Right lung (tissue), 5 donors: ENCODE measurements around the gene RELT. TPM values are rescaled to one million over a fixed set of nuclear protein-coding genes. Genes with fewer than 3 reads are reported as not detected.

Experiments
- DNase-seq, 2 donors: peaks; one replicate each; pipeline ENCODE4 v3.0.0-alpha.2; 2013
- polyA plus RNA-seq, 5 donors: library from polyadenylated mRNA; unstranded; fragments of 120-200 nt; gene quantifications; one replicate each; pipeline versions ENCODE4 v1.2.1 to v1.2.3, GENCODE V29; 2013; ENCODE audit warnings: inconsistent platforms in 1 of 5, low replicate concordance in 1 of 5; ENCODE audit not compliant: insufficient read length in 5 of 5, insufficient read depth in 1 of 5

RELT gene
- polyA plus RNA-seq, 5 donors: 2.9 to 4.8 (median 3.4) TPM

DNA sequence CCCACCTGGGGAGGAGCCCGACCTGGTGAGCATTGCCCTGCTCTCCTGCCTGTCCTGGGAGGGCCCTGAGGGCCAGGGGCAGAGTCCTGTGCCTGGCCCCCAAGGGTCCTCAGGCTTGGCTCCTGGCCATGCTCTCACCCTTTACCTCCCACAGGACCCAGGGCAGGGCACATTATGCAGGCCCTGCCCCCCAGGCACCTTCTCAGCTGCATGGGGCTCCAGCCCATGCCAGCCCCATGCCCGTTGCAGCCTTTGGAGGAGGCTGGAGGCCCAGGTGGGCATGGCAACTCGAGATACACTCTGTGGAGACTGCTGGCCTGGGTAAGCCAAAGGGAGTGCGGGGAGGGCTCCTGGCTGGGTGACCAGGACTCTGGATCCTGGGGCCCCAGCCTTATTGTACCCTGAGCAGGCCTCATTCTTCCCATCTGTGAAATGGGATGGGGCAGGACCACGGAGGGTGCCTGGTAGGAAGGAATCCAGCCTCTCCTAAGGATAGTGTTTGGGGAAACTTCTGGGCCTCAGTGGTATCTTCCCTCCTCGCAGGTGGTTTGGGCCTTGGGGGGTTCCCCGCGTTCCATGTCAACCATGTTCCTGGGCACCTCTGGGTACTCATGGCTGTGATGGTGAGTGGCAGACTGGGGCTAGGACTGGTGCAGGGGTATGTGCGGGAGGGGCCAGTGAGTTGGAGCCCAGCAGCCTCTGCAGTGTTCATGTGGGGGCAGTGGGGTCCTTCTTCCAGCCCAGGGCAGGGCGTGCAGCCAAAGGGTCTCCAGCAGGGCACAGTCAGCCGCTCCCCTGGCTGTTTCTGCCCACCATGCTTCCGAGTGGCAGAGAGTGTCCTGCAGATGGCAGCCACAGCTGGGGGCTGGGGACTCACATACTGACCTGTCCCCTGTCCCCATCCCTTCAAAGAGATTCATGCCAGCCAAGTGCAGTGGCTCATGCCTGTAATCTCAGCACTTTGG is 14.7 kb downstream of the RELT start:
- DNase-seq: no peak

DNA sequence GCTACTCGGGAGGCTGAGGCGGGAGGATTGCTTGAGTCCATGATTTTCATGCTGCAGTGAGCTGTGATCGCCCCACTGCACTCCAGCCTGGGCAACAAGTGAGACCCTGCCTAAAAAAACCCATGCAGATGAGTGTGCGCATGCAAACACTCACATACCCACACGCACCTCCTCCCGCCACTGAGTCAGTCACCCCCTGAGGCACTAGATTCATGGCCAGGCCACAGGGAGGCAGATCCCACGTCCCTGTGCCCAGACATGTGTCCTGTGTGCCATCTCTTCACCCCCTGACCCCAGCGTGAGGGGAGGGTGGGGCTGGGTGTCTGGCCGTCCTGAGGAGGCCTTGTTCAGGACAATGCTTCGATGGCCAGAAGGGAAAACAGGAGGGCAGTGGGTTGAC is 15.5 kb downstream of the RELT start:
- no peak for DNase-seq

DNA sequence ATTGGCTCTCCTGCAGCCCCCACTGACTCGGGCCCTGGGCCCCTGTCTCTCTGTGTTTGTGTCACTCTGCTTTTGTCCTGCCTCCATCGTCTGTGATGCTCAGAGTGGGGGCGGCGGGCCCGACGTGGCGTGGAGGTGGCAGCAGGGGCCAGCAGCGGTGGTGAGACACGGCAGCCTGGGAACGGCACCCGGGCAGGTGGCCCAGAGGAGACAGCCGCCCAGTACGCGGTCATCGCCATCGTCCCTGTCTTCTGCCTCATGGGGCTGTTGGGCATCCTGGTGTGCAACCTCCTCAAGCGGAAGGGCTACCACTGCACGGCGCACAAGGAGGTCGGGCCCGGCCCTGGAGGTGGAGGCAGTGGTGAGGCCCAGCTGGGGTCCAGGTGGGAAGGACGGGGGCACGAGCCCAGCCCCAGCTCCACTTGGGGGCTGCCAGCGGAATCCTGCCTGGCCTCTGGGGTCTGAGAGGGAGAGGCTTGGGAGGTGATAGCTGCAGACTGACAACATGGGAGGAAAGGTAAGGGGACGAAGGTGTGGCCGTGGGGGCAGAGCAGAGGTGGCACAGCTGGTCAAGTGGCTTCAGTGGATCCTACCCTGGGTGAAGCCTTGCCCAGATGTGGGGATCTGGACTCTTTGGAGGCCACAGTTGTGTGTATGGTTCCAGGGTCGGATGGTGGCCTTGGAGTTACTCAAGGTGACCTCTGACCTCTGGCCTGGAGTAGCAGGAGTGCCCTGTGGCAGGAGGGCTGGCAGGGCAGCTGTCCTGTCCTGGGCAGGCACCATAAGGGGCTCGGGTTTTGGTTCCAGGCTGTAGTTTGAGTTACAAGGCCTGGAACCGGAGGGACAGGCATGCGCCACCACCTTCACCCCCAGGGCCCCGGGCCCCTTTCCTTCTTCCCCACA is 16.2 kb downstream of the RELT start:
- no peak for DNase-seq

DNA sequence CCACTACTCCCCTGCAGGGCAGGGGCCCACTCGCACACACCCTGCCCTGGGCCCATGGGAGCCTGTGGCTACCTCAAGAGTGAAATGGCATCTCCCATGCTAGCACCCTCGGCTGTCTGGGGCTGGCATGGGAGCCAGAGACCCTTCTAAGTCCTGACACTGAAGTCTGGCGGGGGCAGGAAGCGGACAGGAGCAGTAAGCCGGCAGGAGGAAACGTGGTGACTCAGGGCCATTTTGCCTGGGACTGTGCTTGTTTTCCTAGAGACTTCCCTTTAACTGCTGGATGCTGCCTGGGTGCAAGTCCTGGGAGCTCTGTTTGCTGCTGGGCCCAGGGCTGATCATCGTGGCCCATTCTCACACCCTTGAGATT is 16.8 kb downstream of the RELT start:
- no peak for DNase-seq

DNA sequence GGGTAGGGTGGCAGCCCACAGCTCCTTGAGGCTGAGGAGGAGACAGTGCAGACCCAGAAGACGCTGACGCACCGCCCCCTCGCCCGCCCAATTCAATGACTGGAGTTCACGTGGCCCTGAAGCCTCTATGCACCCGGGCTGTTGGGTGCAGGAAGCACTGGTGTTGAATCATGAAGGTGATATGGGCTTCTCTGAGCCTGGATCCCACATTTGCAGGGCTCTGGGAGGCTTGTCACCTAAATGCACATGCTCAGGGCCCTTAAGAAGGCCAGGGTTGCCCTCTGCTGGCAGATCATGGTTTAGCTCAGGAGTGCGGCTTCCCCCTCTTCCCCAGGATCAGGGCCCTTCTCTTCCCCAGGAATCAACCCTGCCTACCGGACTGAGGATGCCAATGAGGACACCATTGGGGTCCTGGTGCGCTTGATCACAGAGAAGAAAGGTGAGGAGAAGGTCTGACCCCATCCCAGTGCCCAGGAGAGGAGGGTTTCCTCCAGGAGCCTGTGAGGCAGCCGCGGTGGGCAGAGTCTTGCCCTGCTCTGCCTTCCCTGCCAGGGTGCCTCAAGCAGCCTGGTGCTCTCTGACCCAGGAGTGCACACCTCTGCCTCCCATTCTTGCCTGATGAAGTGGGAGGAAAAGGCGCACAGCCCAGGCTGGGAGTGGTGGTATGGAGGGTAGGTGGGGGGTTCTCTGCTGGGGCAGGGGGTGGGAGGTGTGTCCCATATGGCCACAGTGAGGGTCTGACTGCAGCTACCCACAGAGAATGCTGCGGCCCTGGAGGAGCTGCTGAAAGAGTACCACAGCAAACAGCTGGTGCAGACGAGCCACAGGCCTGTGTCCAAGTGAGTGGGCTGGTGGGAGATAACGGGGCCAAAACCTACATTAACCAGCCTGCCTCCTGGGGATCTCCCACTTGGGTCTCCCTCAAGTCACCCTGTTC is 17.5 kb downstream of the RELT start:
- peak; percentile 47 to 62 for DNase-seq

DNA sequence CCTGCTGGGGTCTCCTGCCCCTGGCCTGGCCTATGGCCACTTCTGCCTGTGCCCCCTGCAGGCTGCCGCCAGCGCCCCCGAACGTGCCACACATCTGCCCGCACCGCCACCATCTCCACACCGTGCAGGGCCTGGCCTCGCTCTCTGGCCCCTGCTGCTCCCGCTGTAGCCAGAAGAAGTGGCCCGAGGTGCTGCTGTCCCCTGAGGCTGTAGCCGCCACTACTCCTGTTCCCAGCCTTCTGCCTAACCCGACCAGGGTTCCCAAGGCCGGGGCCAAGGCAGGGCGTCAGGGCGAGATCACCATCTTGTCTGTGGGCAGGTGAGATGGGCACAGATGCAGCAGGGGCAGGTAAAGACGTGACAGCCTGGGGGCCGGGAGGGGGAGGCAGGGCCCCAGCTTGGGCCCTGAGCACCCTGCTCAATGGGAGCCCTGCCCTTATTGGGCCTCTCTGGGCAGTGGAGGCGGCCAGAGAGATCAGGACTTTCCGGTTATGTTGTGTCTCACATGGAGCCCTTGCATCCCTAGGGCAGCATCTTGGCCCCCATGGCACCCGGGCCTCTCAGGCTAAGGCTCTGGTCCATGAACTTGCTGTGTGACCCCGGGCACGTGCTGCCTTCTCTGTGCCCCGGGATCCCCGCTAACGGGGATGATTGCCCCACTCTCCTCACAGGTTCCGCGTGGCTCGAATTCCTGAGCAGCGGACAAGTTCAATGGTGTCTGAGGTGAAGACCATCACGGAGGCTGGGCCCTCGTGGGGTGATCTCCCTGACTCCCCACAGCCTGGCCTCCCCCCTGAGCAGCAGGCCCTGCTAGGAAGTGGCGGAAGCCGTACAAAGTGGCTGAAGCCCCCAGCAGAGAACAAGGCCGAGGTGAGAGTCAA is 18.5 kb downstream of the RELT start:
- DNase-seq: no peak

DNA sequence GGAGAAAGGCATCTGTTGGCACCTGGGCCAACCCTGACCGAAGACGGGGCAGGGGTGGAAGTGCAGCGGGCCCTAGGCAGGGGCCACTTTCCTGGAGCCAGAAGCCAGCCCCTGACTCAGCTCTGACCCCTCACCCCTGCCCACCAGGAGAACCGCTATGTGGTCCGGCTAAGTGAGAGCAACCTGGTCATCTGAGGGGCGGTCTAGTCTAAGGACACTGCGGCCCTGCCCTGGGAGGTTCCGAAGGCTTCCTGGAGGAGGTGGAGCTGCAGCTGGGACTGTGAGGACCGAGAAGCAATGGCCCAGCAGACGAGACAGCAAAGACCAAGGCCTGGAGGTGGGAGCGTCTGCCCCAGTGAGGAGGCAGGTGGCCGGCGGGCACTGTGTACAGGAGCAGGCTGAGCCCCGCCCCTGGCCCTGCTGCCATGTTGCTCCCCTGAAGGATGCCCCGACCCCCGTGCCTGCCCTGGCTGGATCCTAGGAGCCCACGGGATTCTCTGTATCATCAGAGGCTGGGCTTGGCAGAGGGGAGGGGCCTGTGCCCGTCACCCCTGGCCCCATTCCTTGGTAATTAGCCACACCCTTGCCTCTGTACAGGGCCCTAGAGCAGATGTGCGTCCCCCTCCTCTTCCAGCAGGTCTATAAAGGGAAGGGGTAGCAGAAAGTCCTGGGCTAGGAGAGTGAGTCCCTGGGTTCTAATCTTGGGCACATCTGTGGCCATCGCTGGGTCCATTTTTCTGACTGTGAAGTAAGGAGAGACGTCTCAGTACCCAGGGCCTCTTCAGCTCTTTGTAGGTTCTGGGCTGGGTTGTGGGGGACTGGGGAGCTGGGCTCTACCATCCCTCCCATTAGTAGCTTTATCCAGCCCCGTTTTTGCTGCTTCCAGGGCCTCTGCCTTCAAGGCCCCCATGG is 19.4 kb downstream of the RELT start:
- no peak for DNase-seq

DNA sequence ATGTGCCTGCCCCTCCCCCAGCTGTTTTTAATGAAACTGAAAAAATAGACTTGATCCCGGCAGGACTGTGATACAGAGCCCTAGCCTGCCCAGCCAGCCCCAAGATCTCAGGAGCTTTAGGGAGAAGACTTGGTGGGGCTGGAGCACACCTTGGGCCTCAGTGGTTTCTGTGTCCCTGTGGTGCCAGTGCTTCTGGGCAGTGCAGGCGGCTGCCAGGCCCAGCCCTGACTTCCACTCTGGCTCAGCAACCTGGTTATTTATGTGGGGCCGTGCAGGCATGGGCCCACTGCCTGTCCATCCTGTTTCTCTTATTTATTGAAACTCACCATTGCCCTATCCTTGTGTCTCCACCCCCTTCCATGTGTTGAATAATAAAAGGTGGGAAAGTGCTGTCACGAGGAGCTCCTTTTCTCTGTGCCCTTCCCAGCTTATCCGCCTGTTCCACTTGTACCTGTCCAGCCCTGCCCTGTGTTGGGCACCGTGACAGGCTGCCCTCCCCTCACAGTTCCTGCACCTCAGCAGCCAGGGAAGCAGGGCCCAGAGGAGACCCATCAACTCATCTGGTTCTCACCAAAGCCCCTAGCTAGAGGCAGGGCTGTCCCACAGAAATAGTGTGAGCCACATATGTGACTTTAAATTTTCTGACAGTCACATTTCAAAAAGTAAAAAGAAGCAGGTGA is 20.2 kb downstream of the RELT start:
- DNase-seq: no peak

DNA sequence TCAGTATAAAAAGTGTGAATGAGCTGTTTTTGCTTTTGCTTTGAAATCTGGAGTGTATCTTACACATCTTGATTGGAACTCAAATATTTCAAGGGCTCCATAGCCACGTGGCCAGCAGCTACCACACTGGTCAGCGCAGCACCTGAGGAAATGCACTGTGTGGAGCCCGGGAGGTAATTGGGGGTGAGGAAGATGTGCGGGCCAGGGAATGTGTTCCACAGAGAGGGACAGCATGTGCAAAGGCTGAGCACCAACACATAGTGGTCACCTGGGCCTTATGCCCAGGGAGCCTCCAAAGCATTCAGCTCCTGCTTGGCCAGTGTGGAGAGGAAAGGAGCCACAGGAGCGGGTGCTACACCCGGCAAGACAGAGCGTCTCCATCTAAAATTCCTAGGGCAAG is 20.8 kb downstream of the RELT start:
- DNase-seq: no peak

DNA sequence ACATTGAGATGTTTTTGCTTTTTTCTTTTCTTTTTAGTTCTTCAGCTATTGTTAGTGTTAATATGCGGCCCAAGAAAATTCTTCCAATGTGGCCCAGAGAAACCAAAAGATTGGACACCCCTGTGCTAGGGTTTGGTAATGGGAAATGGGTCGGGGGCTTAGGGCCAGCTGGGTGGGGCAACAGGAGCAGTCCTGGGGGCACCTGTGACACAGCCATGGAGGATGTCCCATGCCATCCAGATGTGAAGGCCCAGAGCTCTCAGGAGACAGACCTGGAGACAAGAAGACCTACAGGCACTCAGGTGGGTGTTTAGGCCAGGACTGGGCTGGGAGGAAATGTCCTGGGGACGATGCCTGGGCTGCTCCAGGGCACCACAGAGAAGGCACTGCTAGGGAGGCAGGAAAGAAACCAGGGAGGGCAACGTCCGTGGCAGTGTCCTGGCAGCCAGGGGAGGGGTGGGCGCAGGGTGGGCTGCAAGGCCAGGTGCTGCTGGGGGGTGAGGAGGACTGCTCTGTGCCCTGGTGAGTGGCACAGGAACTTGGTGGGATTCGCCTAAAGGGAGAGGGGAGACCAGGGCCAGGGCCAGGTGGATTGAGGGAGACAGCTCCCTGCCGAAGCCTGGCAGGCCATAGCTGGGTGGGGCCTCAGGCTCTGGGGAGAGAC is 21.4 kb downstream of the RELT start:
- no peak for DNase-seq

DNA sequence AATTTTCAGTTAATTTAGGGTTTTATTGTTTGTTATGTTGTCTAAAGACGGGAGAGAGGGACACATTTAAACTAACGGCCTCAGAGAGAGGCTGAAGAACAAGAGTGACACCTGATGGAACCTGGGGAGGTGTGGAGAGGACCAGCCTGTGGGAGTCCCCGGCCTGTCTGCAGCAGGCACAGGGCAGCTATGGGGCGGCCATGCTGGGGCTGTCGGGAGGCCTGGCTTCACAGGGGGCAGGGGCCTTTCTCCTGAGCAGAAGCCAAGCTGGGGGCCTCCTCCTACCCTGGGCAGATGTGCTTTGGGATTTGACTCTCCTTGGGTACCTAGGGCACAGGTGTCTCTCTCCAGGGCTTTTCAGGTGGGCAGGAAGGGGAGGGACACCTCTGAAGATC is 21.9 kb downstream of the RELT start:
- no peak for DNase-seq

DNA sequence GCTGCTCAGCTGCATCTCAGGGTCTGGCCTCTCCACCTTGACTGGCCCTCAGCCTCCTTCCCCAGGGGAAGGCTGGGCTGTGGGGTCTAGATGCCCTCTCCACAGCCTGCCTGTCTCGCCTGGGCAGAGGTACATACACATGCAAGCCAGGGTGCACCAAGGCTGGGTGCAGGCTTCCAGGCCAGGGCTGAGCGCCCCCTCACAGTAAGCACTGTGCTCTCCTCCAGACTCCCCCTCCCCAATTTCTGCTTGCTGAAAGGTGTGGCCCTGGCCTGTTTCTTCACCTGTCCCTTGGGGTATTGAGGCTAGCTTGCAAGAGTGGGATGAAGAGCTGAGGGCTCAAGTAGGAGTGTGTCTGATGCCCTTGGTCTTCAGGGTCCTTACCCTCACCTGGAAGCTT is 22.5 kb downstream of the RELT start:
- no peak for DNase-seq

DNA sequence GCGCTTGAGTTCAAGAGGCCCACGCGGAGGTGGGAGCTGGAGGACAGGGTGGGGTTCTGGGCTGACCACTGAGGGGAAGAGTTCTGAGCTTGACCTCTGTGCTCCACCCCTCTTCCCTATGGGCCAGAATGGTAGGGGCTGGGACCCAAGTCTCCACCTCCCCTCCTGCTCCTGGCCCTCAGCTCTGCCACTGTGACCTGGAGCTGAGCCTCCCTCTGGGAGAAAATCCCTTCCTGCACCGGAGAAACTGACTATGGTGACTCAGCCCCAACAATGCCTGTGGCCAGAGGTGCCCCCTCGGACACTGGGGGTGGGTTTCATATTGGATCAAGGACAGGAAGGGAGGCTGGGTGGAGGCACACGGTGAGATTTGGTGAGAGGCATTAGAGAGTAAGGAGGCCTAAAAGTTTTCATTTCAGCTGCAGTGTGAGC is 23.0 kb downstream of the RELT start:
- DNase-seq: no peak

DNA sequence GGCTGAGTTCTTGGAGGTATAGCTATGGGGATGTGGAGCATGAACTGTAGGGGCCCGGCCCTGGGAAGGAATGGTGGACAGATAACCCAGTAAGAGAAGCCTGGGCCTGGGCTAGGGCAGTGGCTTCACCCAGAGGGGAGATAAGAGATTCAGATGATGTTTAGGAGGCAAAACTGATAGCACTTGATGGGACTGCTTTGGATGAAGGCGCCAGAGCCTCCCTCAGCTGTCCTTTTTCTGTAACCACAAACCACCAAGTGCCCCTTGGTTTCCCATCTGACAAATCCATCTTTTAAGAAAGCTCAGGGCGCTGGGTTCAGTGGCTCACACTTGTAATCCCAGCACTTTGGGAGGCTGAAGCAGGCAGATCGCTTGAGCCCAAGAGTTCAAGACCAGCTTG is 23.4 kb downstream of the RELT start:
- DNase-seq: no peak

DNA sequence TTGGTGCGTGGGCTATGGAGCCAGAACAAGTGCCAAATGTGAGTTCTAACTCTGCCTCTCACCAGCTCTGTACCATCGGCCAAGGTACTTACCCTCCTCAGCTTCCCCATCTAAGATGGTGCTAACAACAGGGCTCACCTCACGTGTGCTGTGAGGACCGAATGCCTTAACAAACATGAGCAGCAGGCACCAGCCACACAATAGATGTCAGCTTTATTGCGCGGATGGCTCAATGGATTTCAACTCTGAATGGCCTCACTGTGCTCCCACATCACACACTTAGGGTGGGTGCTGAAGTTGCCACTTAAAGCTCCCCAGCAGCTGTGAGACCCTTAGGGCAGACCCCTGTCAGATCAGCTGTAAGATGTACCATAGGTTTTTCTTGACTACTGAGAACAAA is 24.1 kb downstream of the RELT start:
- no peak for DNase-seq

DNA sequence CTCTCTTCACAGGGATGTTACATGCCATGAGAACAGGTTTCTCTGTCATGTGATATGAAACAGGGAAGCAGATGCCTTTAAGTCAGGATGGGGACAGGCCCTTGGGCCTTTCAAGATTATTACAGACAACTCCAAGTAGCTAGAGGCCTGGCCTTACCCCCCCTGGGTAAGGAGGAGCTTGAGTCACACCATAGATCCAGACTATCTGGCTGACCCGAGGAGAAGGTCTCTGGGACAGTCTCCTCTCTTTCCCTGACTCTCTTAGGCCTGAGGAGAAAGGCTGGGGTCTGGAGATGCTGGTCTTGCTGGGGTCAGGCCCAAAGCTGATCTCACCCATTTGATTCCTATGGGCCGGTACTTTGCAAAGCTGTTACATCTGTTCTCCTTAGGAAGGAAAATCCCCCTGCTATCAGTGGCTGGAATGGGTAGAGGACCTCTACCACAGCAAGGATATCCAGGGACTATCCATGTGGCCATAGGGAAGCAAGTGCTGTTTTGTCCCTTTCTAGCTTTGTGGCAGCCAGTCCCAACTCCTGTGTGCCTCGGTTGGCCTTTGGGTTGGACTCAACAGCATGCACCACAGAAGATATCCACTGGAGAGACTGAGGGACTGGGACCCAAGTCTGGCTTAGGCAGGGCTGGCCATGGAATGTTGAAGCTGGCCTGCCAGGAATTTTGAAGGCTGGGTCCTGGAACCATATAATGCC is 25.2 kb downstream of the RELT start:
- DNase-seq: no peak
